HG02588 (cell line): ENCODE data around the gene PDC.

ENCODE experiments used
- ATAC-seq: cut with Tn5 transposase; IDR thresholded peaks from one replicate; pipeline ENCODE4 v1.9.1; 2021; ENCODE audit warnings: mild to moderate bottlenecking, moderate library complexity; ENCODE audit not compliant: unreplicated experiment

Gene PDC

GRCh38 chr1:186461014-186461413 is at the start of gene PDC:
TSS of gene PDC (minus strand) at chr1:186461114. CDS start at chr1:186449459, 11,655 bp downstream.
- ATAC-seq, result no peak

GRCh38 chr1:186503190-186503589 is 42.3 kb upstream of the PDC start:
- ATAC-seq, result no peak

GRCh38 chr1:186502087-186502486 is 41.2 kb upstream of the PDC start:
- ATAC-seq, result peak; percentile 42

GRCh38 chr1:186500804-186501203 is 39.9 kb upstream of the PDC start:
- no peak for ATAC-seq

- ATAC-seq, result no peak
Measured at GRCh38 chr1:186499571-186499970, 38.7 kb upstream of the PDC start.

GRCh38 chr1:186498695-186499389 is 37.9 kb upstream of the PDC start:
- ATAC-seq, result no peak

- no peak for ATAC-seq
Measured at GRCh38 chr1:186498071-186498470, 37.2 kb upstream of the PDC start.

- ATAC-seq, result no peak
Measured at GRCh38 chr1:186497651-186498050, 36.7 kb upstream of the PDC start.

- no peak for ATAC-seq
Measured at GRCh38 chr1:186496171-186496851, 35.4 kb upstream of the PDC start.

- peak; percentile 56 for ATAC-seq
Measured at GRCh38 chr1:186494832-186495271, 33.9 kb upstream of the PDC start.

- no peak for ATAC-seq
Measured at GRCh38 chr1:186492531-186493291, 31.8 kb upstream of the PDC start.

GRCh38 chr1:186491336-186491735 is 30.4 kb upstream of the PDC start:
- ATAC-seq, result no peak

- no peak for ATAC-seq
Measured at GRCh38 chr1:186487163-186487562, 26.2 kb upstream of the PDC start.

GRCh38 chr1:186486061-186486460 is 25.1 kb upstream of the PDC start:
- no peak for ATAC-seq

- no peak for ATAC-seq
Measured at GRCh38 chr1:186483561-186483960, 22.6 kb upstream of the PDC start.

GRCh38 chr1:186482661-186483255 is 21.8 kb upstream of the PDC start:
- ATAC-seq, result peak; percentile 93

- ATAC-seq, result no peak
Measured at GRCh38 chr1:186481303-186481888, 20.5 kb upstream of the PDC start.

- no peak for ATAC-seq
Measured at GRCh38 chr1:186479162-186479561, 18.2 kb upstream of the PDC start.

- no peak for ATAC-seq
Measured at GRCh38 chr1:186476264-186477040, 15.5 kb upstream of the PDC start.

- no peak for ATAC-seq
Measured at GRCh38 chr1:186474208-186474607, 13.3 kb upstream of the PDC start.
